GM21786 (cell line): ENCODE data around the gene PPIE.
A peak's percentile ranks its signal among the peaks of the same experiment; 100 is the strongest.

ENCODE experiments used
- ATAC-seq: cut with Tn5 transposase; IDR thresholded peaks from one replicate; pipeline ENCODE4 v1.9.1; 2021; ENCODE audit not compliant: unreplicated experiment

PPIE gene

GRCh38 chr1:39738622-39739366 is at the start of gene PPIE:
TSS of gene PPIE (plus strand) at chr1:39738882. CDS start at chr1:39738901, 19 bp downstream.
- peak; percentile 81 for ATAC-seq

GRCh38 chr1:39689214-39689613 is 49.5 kb upstream of the PPIE start:
- no peak for ATAC-seq

- no peak for ATAC-seq
Measured at GRCh38 chr1:39689635-39690034, 49.0 kb upstream of the PPIE start.

DNA sequence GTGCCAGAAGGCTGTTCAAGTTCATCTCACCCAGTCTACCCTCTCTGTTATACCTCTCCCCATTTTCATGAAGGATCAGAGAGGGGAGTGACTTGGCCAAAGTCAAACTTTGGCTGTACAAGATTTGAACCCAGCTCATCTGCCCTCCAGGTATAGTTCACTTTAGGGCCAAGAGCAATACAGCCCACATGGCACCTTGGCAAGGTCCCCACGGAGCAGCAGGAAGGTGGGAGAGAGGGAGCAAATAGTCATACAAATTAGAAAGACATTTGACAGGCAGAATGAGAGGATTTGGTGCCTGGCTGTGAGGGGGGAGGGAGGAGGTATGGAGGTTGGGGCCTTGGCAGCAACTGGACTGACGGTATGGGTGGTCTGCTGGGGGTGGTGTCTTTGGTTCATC is 48.5 kb upstream of the PPIE start:
- no peak for ATAC-seq

DNA sequence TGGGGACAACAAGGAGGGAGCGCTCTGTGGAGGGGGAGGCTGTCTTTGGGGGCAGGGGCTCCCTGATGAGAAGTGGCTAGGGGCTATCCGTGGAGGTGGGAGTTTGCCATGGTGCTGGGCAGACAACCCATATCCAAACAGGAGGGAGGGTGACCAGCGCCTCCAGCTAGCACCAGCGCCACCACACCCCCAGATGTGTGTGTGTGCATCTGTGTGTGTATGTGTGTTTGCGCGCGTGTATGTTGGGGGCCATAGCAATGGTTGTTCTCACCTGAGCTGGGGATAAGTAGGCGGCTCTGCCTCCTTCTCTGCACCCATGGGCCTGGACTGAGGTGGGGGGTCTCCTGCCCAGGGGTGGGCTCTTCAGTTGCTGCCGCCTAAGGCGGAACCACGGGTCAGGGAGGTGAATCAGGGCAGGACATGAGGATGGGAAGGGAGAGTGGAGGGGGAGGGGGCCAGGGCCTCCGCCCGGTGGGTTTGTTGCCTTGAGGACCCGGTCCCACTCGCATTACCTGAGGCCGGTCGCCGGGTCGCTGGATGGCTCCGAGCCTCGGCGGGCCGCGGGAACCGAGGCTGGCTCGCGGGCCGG is 47.8 kb upstream of the PPIE start:
- no peak for ATAC-seq

DNA sequence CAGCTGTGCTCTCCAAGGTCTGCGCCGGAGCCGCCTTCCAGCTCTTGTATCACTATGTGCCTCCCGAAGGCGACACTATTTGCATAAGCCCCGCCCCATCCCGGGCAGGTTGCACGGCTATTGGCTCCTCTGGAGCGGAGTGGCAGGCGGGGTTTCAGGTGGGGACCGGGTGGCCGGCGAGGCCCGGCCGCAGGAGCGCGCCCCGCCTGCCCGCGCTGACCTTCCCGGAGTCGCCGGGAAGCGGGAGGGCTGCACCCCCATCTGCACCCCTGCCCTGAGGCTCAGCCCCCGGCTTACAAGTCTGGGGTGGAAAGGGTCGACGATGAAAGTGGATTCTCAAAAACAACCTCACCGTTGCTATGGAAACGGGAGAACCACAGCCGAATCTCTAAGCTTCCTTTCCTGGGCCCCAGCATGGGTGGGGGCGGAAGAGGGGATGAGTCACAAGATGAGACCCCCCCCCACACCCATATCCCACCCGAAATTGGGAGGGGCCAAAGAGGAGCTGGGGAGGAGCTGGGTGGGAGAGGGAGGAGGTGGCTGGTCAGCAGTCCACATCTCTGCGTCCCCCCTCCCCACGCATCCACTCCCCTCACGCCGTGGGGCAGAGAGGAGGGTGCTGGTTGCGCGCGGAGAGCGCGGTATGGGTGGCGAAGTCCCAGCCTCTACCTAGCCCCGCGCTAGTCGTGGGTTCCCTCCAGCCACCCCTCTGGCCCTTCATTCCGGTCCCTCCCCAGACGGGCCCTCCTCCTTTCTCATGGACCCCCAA is 47.1 kb upstream of the PPIE start, which contains the start of gene HPCAL4:
Gene HPCAL4 (minus strand): TSS at position 51 of the 769 bp plus-strand sequence. CDS start 6,830 bp downstream, outside the sequence.
- peak; percentile 58 for ATAC-seq

DNA sequence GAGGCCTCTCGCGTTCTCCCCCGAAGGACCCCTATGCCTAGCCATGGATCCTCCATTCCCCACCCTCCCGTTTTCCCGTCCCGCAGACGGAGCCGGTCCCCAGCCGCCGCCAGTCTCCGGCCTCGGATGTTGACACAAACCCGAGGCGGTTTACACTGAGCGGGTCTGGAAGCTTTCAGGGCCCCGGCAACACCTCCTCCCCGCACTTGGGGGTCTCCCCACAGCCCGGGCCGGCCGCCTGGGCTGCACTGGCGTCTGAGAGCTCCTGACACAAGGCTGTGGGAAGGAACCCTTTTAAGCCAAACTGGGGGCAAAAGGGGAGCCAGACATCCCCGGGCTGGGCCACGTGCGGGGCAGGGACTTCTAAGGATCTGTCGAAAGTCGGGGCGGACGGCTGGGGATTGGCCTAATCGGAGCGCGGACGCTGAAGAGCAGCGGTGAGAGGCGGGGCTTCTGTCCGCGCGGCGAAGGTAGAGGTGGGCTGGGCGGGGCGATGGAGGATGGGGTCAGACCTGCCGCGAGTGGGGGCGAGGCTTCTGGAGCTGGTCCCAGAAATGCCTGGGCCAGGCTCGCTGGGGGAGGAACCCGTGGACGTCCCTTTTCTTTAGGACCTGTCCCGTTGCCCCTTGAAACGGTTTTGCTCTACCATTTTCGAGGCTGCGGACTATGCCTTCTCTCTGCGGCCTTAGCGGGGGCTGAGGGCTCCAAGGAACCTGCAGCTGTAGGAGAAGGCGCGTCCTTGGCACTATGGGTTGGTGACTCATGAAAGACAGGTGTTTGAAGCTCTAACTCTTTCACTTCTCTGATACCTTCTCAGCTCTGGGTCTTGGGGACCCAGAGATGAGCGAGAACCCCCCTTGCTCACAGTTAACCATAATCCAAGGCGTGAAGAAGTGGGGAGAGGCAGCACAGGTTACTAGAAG is 46.3 kb upstream of the PPIE start:
- no peak for ATAC-seq

DNA sequence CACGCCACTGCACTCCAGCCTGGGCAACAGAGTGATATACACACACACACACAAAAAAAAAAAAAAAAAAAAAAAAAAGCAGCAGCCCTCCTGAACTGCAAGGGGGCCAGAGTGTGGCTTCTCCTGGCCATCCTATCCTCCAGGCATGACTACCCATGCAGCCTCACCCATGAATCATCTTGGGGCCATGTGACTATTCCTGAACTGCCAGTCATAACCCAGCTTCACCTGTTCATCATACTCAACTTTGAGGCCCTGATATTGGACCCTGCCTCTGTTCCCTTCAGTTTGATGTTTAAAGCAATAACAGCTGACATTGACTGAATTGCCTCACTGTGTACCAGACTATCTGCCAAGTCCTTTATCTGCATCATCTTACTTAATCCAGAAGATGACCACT is 44.7 kb upstream of the PPIE start:
- ATAC-seq, result no peak

DNA sequence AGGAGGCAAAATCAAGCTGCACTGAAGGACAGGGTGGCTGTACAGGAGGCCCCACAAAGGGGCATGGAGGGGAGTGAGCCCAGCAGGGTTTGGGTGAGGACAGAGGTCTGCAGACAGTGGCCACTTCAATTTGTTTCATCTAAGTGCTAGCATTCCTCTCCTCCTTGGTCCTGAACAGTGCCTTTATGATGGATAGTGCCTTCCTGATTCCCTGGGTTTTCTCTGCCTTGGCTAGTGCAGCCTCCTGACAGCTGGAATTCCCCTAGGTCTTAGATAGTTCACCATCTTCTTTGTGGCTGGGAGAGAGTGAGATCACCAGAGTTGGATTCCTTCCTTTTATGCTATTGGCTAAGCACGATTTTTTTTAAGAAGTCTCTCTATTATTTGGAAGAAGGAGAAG is 43.7 kb upstream of the PPIE start:
- ATAC-seq, result no peak

DNA sequence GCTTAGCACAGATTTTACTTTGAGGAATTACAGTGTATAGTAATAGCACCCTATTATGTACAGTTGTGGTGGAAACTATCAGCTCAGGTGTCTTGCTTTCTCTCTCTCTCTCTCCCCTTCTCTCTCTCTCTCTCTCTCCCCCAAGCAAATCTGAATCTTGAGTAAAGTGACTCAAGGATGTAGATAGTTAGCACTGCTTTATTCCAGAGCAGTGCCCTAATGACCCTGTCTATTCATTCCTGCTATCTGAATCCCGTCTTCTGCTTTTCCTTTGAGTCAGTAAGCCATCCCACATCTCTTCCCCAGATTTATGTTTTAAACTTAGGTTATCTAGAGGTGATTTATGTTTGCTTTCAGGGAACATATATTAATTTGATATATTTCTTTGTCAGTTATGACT is 42.2 kb upstream of the PPIE start:
- no peak for ATAC-seq

GRCh38 chr1:39698568-39698967 is 40.1 kb upstream of the PPIE start:
- ATAC-seq, result no peak

DNA sequence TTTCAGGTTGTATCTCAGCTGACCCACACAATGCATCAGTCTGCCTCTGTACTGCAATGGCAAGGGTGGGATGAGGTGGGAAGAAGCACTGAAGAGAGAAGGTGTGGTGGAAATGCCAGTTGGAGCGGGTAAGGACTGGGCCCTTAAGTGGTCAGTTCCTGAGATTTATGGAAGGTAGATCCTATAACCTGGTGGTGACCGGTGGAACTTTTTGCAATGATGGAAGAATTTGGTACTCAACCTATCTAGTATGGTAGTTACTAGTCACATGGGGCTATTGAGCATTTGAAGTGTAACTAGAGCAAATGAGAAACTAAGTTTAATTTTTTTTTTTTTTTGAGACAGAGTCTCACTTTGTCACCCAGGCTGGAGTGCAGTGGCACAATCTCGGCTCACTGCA is 39.3 kb upstream of the PPIE start:
- no peak for ATAC-seq

- no peak for ATAC-seq
Measured at GRCh38 chr1:39700348-39700747, 38.3 kb upstream of the PPIE start.

DNA sequence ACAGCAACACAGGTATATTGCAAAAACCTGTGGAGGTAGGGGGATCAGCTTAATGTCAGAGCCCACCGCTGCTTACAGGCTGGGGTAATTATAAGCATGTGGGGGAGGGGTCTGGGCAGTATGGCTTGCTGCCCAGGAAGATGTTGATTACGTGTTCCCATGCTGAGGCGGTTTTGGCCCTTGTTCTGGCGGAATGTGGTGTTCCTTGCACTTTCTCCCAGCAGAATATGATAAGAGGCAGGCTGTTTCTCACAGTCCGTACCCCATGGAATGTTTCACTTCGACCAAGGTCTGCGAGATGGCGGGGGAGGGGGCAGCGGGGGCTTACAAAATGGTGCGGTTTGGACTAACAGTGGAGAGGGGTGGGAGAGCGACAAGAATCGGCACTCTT is 37.6 kb upstream of the PPIE start:
- no peak for ATAC-seq

GRCh38 chr1:39704757-39705156 is 33.9 kb upstream of the PPIE start:
- ATAC-seq, result no peak

GRCh38 chr1:39707506-39707905 is 31.2 kb upstream of the PPIE start:
- no peak for ATAC-seq

- ATAC-seq, result no peak
Measured at GRCh38 chr1:39711104-39711965, 27.3 kb upstream of the PPIE start.

GRCh38 chr1:39711966-39712340 is 26.7 kb upstream of the PPIE start:
- no peak for ATAC-seq

GRCh38 chr1:39713557-39713956 is 25.1 kb upstream of the PPIE start:
- ATAC-seq, result no peak

- ATAC-seq, result no peak
Measured at GRCh38 chr1:39717809-39718208, 20.9 kb upstream of the PPIE start.
